Aorta (tissue), 5 donors: ENCODE measurements around the gene DMBT1. TPM values are rescaled to one million over a fixed set of nuclear protein-coding genes. Genes with fewer than 3 reads are reported as not detected.

Experiments
- ATAC-seq: fragments of 200-7000 bp; cut with Tn5 transposase; one replicate; pipeline ENCODE4 v1.9.1; 2022; ENCODE audit warnings: moderate library complexity; ENCODE audit not compliant: low FRiP score
- DNase-seq, 2 donors: peaks; one replicate each; pipeline ENCODE4 v3.0.0-alpha.2; 2020
- H3K27ac ChIP-seq, 2 donors: one replicate each; pipeline ENCODE4 v1.5.1; 2013; ENCODE audit warnings: low read length in 2 of 2, mild to moderate bottlenecking in 2 of 2, moderate library complexity in 2 of 2, control low read depth in 1 of 2, inconsistent platforms in 1 of 2, low read depth in 1 of 2
- H3K27me3 ChIP-seq, 2 donors: one replicate each; pipeline ENCODE4 v1.6.1; 2013; ENCODE audit warnings: control low read depth in 1 of 2, low read length in 1 of 2, mild to moderate bottlenecking in 1 of 2, moderate library complexity in 1 of 2; ENCODE audit not compliant: insufficient read depth in 2 of 2, control insufficient read depth in 1 of 2
- H3K36me3 ChIP-seq, 2 donors: one replicate each; pipeline ENCODE4 v1.6.1; 2013; ENCODE audit warnings: control low read depth in 1 of 2, low read length in 1 of 2, mild to moderate bottlenecking in 1 of 2; ENCODE audit not compliant: insufficient read depth in 2 of 2, control insufficient read depth in 1 of 2
- H3K4me1 ChIP-seq, 2 donors: one replicate each; pipeline ENCODE4 v1.6.1; 2013; ENCODE audit warnings: low read length in 2 of 2, control low read depth in 1 of 2, mild to moderate bottlenecking in 1 of 2, moderate library complexity in 1 of 2; ENCODE audit not compliant: insufficient read depth in 2 of 2, control insufficient read depth in 1 of 2
- H3K4me3 ChIP-seq, 2 donors: one replicate each; pipeline ENCODE4 v1.5.1; 2013; ENCODE audit warnings: low read length in 2 of 2, control low read depth in 1 of 2, mild to moderate bottlenecking in 1 of 2
- H3K9me3 ChIP-seq: one replicate; pipeline ENCODE4 v1.6.1; 2013; ENCODE audit warnings: mild to moderate bottlenecking, low read length; ENCODE audit not compliant: control insufficient read depth
- WGBS, 2 donors: extraction: QIAGEN DNeasy Blood & Tissue Kit; methylation state at CpG; one replicate each; pipeline ENCODE4 v1.1.7; 2013; 5-methylcytosine and 5-hydroxymethylcytosine counted together
- intact Hi-C, 2 donors: fragments of 100-400 bp; cut with DNase I; formaldehyde crosslinking; loops; one replicate each; pipeline versions ENCODE4 v1.14.2 to v1.15.0; 2022
- long read RNA-seq, 2 donors: library from polyadenylated mRNA; unstranded; transcript quantifications; one replicate each; pipeline ENCODE4 v2.0.0, GENCODE V29; 2020 to 2021
- polyA plus RNA-seq, 2 donors: library from polyadenylated mRNA; stranded (reverse); fragments of 200-250 nt; gene quantifications; one replicate each; pipeline ENCODE4 v1.2.3, GENCODE V29; 2013
- total RNA-seq, 2 donors: library from RNA; stranded (reverse); fragmentation: NEBNext Ultra II Directional; extraction: Animal tissue kit (Norgen Biotek cat#: 25700); gene quantifications; one replicate each; pipeline ENCODE4 v1.2.1, GENCODE V29; 2021
- donor health status: healthy with polysubstance abuse.
- donor health status: Bipolar disorder and iron deficiency.
- donor health status: DM: no; HTN: no; CAD: no.
- donor health status: DM: no; HTN: no; CAD: no.
- donor health status: DM: yes; HTN: yes; CAD: no.

Gene DMBT1
- total RNA-seq (under 1 TPM; 0.10 to 0.12 TPM), polyA plus RNA-seq (1 to 10 TPM in 1 of 2 donors, under 1 TPM in 1; 0.05 to 4.9 TPM)
- long read RNA-seq, donor 1: 0 reads
- long read RNA-seq, donor 2: 0 reads

DNA sequence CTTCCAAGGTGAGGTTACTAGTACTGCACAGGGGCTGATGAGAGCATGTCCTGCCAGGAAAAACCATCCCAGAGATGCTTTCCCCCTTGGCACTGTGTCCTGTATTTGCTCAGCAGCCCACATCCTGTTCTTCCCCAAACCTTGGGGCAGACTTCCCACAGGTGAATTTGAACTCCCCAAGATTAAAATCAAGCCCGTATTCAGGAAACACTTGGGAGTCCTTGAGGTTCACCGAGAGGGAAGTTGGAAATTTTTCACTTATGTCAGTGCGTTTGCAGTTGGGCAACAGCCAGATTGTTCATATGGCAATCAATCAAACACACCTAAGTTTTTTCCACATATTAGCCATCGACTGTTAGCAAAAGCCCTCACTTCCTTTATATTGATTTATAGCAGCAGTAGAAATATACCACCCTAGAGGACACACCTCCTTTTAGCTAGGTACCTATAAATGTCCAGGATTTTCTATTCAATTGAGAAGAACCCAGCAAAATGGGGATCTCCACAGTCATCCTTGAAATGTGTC lies at the start of gene DMBT1:
Gene DMBT1, plus strand, starts transcription at position 476 of the 526 bp plus-strand sequence. Its CDS starts 17 bp downstream, at position 493.
- no peaks in the 10 kb centered on the region for H3K9me3 ChIP-seq
- ATAC-seq (no peak), DNase-seq (no peak)
- no peaks in the 10 kb centered on the region for H3K27me3 ChIP-seq
- no peaks in the 10 kb centered on the region for H3K36me3 ChIP-seq
- intact Hi-C loops: no loop called here
- no peak within 1 kb of the TSS for H3K27ac ChIP-seq
- H3K4me3 ChIP-seq: no peak within 1 kb of the TSS
- no peaks in the 10 kb centered on the region for H3K4me1 ChIP-seq
- WGBS, 2 donors: 43 to 63% methylated on average over 4 of the region's 4 CpGs

DNA sequence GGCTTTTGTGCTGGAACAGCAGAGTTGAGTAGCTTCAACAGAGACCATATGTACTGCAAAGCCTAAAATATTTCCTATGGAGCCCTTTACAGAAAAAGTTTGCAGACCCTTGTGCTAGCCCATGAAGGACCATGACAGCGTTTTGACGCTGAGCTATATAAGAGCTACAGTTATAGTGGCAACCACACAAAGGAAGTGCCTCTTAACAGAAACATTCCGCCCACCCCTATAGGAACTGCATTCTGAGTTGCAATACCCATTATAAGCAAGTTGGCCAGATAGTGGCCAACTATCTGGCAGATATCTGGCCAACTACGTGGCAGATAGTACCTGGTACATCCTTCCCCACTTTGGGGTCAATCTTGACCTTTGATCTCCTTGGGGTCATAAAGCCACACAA lies 47.5 kb upstream of the DMBT1 start:
- Histone ChIP-seq H3K36me3 (peaks cover 0 to 11% of the 10 kb centered on the region in 2 donors), H3K4me3 (no peak overlapping the region), H3K27ac (no peak overlapping the region), H3K27me3 (no peaks in the 10 kb centered on the region), H3K4me1 (no peaks in the 10 kb centered on the region), H3K9me3 (no peaks in the 10 kb centered on the region)
- 79 to 80% methylated on average over 4 of the region's 4 CpGs for WGBS, 2 donors
- ATAC-seq (no peak), DNase-seq (no peak)
- intact Hi-C loops: no loop called here

DNA sequence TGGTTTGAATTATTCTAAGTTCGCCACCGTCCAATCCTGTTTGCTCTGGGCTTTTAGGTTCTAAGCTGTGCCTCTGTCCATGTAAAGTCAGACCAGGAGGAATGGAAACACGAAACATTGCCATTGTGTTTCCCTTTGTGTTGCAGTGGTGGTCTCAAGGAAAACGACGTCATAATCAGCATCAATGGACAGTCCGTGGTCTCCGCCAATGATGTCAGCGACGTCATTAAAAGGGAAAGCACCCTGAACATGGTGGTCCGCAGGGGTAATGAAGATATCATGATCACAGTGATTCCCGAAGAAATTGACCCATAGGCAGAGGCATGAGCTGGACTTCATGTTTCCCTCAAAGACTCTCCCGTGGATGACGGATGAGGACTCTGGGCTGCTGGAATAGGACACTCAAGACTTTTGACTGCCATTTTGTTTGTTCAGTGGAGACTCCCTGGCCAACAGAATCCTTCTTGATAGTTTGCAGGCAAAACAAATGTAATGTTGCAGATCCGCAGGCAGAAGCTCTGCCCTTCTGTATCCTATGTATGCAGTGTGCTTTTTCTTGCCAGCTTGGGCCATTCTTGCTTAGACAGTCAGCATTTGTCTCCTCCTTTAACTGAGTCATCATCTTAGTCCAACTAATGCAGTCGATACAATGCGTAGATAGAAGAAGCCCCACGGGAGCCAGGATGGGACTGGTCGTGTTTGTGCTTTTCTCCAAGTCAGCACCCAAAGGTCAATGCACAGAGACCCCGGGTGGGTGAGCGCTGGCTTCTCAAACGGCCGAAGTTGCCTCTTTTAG lies 46.3 kb upstream of the DMBT1 start:
- Histone ChIP-seq H3K4me1 (no peaks in the 10 kb centered on the region), H3K27me3 (no peaks in the 10 kb centered on the region), H3K36me3 (peaks cover 0 to 11% of the 10 kb centered on the region in 2 donors), H3K4me3 (no peak overlapping the region), H3K9me3 (no peaks in the 10 kb centered on the region), H3K27ac (no peak overlapping the region)
- WGBS, 2 donors: 90 to 93% methylated on average over 22 of the region's 22 CpGs
- intact Hi-C loops: no loop called here
- ATAC-seq (no peak), DNase-seq (no peak)

DNA sequence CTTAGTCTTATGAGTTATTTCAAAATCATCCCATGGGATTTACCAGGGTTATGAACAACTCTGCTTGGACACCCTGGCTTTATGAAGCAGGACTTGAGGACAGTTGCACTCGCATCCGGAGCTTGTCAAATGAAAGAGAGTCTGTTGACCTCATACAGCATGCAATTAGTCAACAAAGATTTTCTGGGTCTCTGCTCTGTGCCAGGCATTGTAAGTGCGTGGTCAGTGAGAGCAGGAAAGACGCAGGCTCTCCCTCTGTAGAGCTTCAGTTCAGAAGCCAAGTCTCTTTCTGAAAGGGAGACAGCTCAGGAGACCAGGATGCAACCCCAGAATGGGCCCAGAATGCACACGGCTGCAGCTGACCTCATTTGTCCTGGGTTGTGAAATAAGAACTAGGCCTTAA lies 45.5 kb upstream of the DMBT1 start:
- no peak for ATAC-seq

DNA sequence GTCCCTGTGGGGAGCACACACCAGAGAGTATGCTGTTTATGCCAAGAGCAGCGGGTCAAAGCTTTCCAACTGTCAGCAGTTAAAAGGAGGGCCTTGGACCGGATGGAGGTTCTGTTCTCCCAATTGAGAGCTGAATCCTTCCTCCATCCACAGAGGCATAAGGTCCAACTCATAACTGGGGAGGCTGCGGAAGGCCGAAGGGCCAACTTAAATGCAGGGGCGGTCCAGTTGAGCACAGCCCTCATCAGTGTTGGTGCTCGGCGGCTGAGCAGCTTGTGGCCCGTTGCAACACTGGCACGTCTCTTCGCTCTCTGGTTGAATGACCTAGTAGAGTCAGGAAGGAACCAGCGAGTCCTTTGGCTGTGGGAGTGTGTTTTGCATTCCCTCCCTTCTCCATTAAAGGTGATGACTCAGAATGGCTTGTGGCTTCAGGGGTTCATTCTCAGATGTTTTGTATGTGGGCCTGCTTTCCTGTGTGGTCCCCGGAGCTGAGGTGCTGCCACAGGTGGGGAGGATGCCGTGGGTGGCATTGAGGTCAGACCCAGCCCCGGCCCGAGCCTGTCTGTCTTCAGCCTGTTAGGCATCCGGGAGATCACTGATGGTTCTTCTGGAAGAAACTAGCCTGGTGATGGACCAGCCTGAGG lies 44.8 kb upstream of the DMBT1 start:
- no peak overlapping the region for H3K4me3 ChIP-seq
- ATAC-seq: no peak
- 89% methylated on average over 16 of the region's 16 CpGs for WGBS, 2 donors
- no peaks in the 10 kb centered on the region for H3K27me3 ChIP-seq
- no peak overlapping the region for H3K27ac ChIP-seq
- H3K9me3 ChIP-seq: no peaks in the 10 kb centered on the region
- peaks cover 0 to 11% of the 10 kb centered on the region in 2 donors for H3K36me3 ChIP-seq
- peak in 1 of 2 donors; percentile 72 for DNase-seq
- H3K4me1 ChIP-seq: no peaks in the 10 kb centered on the region
- intact Hi-C loops: no loop called here

More for the DNA sequence above, 45.5 kb upstream of the DMBT1 start:
- Histone ChIP-seq H3K4me1 (no peaks in the 10 kb centered on the region), H3K27ac (no peak overlapping the region), H3K9me3 (no peaks in the 10 kb centered on the region), H3K36me3 (peaks cover 0 to 11% of the 10 kb centered on the region in 2 donors), H3K27me3 (no peaks in the 10 kb centered on the region), H3K4me3 (no peak overlapping the region)
- 79 to 80% methylated on average over 5 of the region's 5 CpGs for WGBS, 2 donors
- intact Hi-C loops: no loop called here
- no peak for DNase-seq

DNA sequence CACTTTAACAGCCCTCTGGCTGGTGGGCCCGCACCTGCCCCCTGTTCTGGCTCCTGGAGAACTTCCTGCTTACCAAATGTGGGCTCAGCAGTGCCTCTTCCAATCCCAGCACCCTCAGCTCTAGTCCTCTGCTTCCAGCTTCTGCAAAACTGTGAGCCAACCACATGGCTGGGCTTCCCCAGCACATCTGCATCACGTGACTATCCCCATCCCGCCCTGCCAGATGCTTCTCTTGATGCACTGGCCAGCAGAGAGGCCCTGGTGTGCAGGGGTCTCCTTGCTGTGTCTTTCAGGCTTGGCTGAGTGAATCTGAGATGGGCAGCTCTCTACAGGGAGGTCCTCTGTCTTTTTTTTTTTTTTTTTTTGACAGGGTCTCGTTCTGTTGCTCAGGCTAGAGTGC lies 43.8 kb upstream of the DMBT1 start:
- no peaks in the 10 kb centered on the region for H3K27me3 ChIP-seq
- peaks cover 0 to 11% of the 10 kb centered on the region in 2 donors for H3K36me3 ChIP-seq
- no peak for ATAC-seq
- DNase-seq: no peak
- no peaks in the 10 kb centered on the region for H3K9me3 ChIP-seq
- H3K4me3 ChIP-seq: no peak overlapping the region
- 76 to 79% methylated on average over 4 of the region's 4 CpGs for WGBS, 2 donors
- no peaks in the 10 kb centered on the region for H3K4me1 ChIP-seq
- H3K27ac ChIP-seq: no peak overlapping the region
- intact Hi-C loops: no loop called here

DNA sequence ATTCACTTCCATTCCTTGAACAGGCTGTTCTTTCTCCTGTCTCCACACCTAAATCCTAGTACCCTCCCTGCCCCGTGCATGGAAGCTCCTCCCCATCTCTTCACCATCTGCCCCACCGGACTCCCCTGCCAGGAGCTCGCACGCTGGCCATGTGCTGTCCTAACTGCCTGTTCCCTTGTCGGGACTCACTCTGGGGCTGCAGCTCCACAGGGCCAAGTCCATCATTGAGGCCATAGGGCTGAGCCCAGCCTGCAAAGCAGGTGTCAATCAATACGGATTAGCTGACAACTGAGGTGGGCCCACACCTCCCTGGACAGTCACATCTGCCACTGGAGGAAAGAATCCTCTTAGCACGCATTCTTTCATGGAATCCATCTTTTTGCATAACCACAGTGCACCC lies 41.4 kb upstream of the DMBT1 start:
- H3K4me3 ChIP-seq: no peak overlapping the region
- H3K4me1 ChIP-seq: no peaks in the 10 kb centered on the region
- H3K27me3 ChIP-seq: no peaks in the 10 kb centered on the region
- intact Hi-C loops: no loop called here
- DNase-seq (no peak), ATAC-seq (no peak)
- H3K9me3 ChIP-seq: no peaks in the 10 kb centered on the region
- H3K27ac ChIP-seq: no peak overlapping the region
- H3K36me3 ChIP-seq: peaks cover 0 to 7% of the 10 kb centered on the region in 2 donors
- WGBS, 2 donors: 74 to 75% methylated on average over 7 of the region's 7 CpGs

DNA sequence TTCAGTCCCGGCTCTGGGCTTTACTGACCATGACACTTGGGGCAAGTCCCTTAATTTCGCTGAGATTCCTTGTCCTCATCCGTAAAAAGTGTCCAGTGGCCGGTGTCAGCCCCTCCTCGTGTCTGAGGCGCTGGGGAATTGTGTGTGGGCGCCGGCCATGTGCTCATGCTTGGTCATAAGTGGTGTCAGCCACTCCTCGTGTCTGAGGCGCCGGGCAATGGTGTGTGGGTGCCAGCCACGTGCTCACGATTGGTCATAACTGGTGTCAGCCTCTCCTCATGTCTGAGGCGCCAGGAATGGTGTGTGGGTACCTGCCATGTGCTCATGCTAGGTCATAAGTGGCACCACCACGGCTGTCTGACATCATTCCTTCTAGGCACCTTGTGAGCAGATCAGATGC lies 40.7 kb upstream of the DMBT1 start:
- DNase-seq: no peak

More for the DNA sequence above, 40.7 kb upstream of the DMBT1 start:
- Histone ChIP-seq H3K27ac (no peak overlapping the region), H3K4me3 (no peak overlapping the region), H3K4me1 (no peaks in the 10 kb centered on the region), H3K27me3 (no peaks in the 10 kb centered on the region), H3K9me3 (no peaks in the 10 kb centered on the region), H3K36me3 (peaks cover 0 to 7% of the 10 kb centered on the region in 2 donors)
- WGBS, 2 donors: 93% methylated on average over 15 of the region's 15 CpGs
- no peak for ATAC-seq
- intact Hi-C loops: no loop called here
